Calu3 (cell line): ENCODE data around the gene MAP3K6. TPM values are rescaled to one million over a fixed set of nuclear protein-coding genes. Genes with fewer than 3 reads are reported as not detected.

Source experiments
- BruUV-seq: library from RNA; stranded (reverse); fragments of 400-500 nt; replicated peaks from 2 replicates; lab custom pipeline; 2021; lab: Mats Ljungman, UMichigan
- CTCF ChIA-PET: fragments of 300-600 bp; sonication (Branson Sonifier 250); formaldehyde crosslinking; loops from one replicate; lab custom pipeline; 2022; ENCODE audit warnings: antibody characterized with exemption; lab: Charles Lee
- DNase-seq: peaks from one replicate; pipeline ENCODE4 v3.0.0; 2022
- H3K27ac Mint-ChIP-seq: one replicate; pipeline ENCODE4 v1.8.0; 2022; ENCODE audit warnings: mixed read lengths; ENCODE audit not compliant: unreplicated experiment
- H3K27me3 Mint-ChIP-seq: one replicate; pipeline ENCODE4 v1.8.0; 2022; ENCODE audit warnings: mixed read lengths; ENCODE audit not compliant: unreplicated experiment
- H3K36me3 Mint-ChIP-seq: one replicate; pipeline ENCODE4 v1.8.0; 2022; ENCODE audit warnings: mild to moderate bottlenecking, moderate library complexity, mixed read lengths; ENCODE audit not compliant: insufficient read depth, unreplicated experiment
- H3K4me1 Mint-ChIP-seq: one replicate; pipeline ENCODE4 v1.8.0; 2022; ENCODE audit warnings: mild to moderate bottlenecking, low read depth, mixed read lengths; ENCODE audit not compliant: unreplicated experiment
- H3K4me3 Mint-ChIP-seq: one replicate; pipeline ENCODE4 v1.8.0; 2022; ENCODE audit warnings: mild to moderate bottlenecking, low read depth, moderate library complexity, mixed read lengths; ENCODE audit not compliant: unreplicated experiment
- H3K9me3 Mint-ChIP-seq: one replicate; pipeline ENCODE4 v1.8.0; 2022; ENCODE audit warnings: low read depth, mixed read lengths; ENCODE audit not compliant: unreplicated experiment
- CTCF ChIP-seq: fragments of 200-600 bp; IDR thresholded peaks from one replicate; pipeline ENCODE4 v1.8.0; 2022; ENCODE audit warnings: antibody characterized with exemption; ENCODE audit not compliant: unreplicated experiment
- intact Hi-C: fragments of 100-400 bp; cut with micrococcal nuclease; formaldehyde crosslinking; loops from one replicate; pipeline ENCODE4 v1.10.0; 2022; ENCODE audit not compliant: unreplicated experiment
- total RNA-seq: library from RNA; stranded (reverse); gene quantifications from 2 replicates; pipeline ENCODE4 v1.2.3, GENCODE V29; 2022

MAP3K6 gene
- total RNA-seq, 1 experiment from 2014 or later = 10.3 TPM

- CTCF ChIA-PET = no interaction called here
- TF ChIP-seq CTCF = no peak
- H3K27ac Mint-ChIP-seq = no peak overlapping the region
- no peak overlapping the region for H3K4me3 Mint-ChIP-seq
- H3K36me3 Mint-ChIP-seq = peaks cover 29% of the 10 kb centered on the region
- peaks cover 16% of the 10 kb centered on the region for H3K4me1 Mint-ChIP-seq
- no TSS peak for BruUV-seq
- H3K27me3 Mint-ChIP-seq = no peaks in the 10 kb centered on the region
- no peak for DNase-seq
- intact Hi-C loops = no loop called here
- no peaks in the 10 kb centered on the region for H3K9me3 Mint-ChIP-seq
These were observed 15.1 kb downstream of the MAP3K6 start for GRCh38 chr1:27351541-27352107.

DNA sequence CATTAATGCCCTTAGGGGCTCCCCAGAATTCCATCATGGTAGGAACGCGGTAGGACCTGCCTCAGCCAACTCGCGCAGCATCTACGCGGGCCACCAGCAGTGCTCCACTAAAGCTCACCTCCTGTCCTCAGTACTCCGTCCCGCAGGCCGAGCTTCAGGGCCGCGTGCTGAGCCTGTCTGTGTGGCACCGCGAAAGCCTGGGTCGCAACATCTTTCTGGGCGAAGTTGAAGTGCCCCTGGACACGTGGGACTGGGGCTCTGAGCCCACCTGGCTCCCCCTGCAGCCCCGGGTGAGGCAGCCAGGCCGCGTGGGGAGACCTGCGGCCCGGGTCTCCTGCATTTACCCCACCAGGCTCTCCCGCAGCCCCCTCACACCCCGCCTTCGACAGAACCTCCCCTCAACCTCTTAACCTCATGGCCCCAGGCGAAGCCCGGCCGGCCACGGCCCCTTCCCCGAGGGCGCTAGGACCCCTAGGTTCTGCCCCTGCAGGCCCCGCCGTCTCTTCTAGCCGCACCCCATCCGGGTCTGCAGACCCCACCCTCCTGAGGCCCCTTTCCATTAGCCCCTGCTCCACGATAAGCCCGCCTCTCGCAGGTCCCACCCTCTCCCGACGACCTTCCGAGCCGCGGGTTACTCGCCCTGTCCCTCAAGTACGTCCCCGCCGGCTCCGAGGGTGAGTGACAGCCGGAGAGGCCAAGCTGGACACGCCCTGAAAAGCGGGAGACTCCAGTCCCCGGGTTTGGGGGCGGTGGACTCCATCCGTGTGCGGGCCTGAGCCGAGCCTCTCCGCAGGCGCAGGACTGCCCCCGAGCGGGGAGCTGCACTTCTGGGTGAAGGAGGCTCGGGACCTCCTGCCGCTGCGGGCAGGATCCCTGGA is 15.9 kb downstream of the MAP3K6 start:
- Mint-ChIP-seq H3K27ac (no peak overlapping the region), H3K4me3 (no peak overlapping the region), H3K4me1 (peaks cover 16% of the 10 kb centered on the region), H3K9me3 (no peaks in the 10 kb centered on the region), H3K27me3 (no peaks in the 10 kb centered on the region), H3K36me3 (peaks cover 34% of the 10 kb centered on the region)
- DNase-seq = no peak
- CTCF ChIA-PET = interaction anchor here (0.6 kb wide), 1 partner anchor 707 kb away, joined by 3 read pairs; no protein-coding TSS in a partner anchor
- BruUV-seq = no TSS peak
- TF ChIP-seq CTCF = no peak
- intact Hi-C loops = no loop called here

- H3K27me3 Mint-ChIP-seq = no peaks in the 10 kb centered on the region
- CTCF ChIA-PET = interaction anchor here (0.6 kb wide), 1 partner anchor 706 kb away, joined by 3 read pairs; no protein-coding TSS in a partner anchor
These were observed 16.7 kb downstream of the MAP3K6 start for GRCh38 chr1:27349784-27350662.

More at GRCh38 chr1:27349784-27350662, 16.7 kb downstream of the MAP3K6 start:
- TF ChIP-seq CTCF = no peak
- Mint-ChIP-seq H3K27ac (no peak overlapping the region), H3K4me3 (no peak overlapping the region), H3K9me3 (no peaks in the 10 kb centered on the region), H3K36me3 (peaks cover 36% of the 10 kb centered on the region), H3K4me1 (peaks cover 16% of the 10 kb centered on the region)
- BruUV-seq = no TSS peak
- DNase-seq = no peak
- intact Hi-C loops = no loop called here
